HUES64 (cell line): ENCODE data around the gene FAM118A.
"Not testable (repeated sequence)": the region's sequence is repeated elsewhere in the genome, so short reads cannot be mapped to it uniquely, and the experiment has no call there.

Experiments
- H3K27ac ChIP-seq: 2 replicates; pipeline ENCODE4 v1.7.0; 2013; ENCODE audit warnings: low read depth, low read length, inconsistent platforms
- H3K27me3 ChIP-seq: 2 replicates; pipeline ENCODE4 v1.6.1; 2013; ENCODE audit warnings: mild to moderate bottlenecking, low read length; ENCODE audit not compliant: insufficient read depth
- H3K36me3 ChIP-seq: 2 replicates; pipeline ENCODE4 v1.6.1; 2013; ENCODE audit warnings: mild to moderate bottlenecking, low read length; ENCODE audit not compliant: insufficient read depth
- H3K4me1 ChIP-seq: 2 replicates; pipeline ENCODE4 v1.6.1; 2013; ENCODE audit warnings: mild to moderate bottlenecking, low read length, moderate library complexity; ENCODE audit not compliant: insufficient read depth
- H3K4me3 ChIP-seq: 2 replicates; pipeline ENCODE4 v1.5.1; 2013; ENCODE audit warnings: mild to moderate bottlenecking, low read length, moderate library complexity
- H3K9ac ChIP-seq: 2 replicates; pipeline ENCODE4 v1.6.1; 2013; ENCODE audit warnings: mild to moderate bottlenecking, low read depth, low read length
- H3K9me3 ChIP-seq: 2 replicates; pipeline ENCODE4 v1.6.1; 2013; ENCODE audit warnings: low read depth, low read length; ENCODE audit not compliant: insufficient read depth
- WGBS: fragments of 150-250, 120-280 bp; methylation state at CpG from one replicate; pipeline ENCODE4 v1.1.7; 2013; ENCODE audit warnings: missing lambda C conversion rate; 5-methylcytosine and 5-hydroxymethylcytosine counted together

Gene FAM118A

DNA sequence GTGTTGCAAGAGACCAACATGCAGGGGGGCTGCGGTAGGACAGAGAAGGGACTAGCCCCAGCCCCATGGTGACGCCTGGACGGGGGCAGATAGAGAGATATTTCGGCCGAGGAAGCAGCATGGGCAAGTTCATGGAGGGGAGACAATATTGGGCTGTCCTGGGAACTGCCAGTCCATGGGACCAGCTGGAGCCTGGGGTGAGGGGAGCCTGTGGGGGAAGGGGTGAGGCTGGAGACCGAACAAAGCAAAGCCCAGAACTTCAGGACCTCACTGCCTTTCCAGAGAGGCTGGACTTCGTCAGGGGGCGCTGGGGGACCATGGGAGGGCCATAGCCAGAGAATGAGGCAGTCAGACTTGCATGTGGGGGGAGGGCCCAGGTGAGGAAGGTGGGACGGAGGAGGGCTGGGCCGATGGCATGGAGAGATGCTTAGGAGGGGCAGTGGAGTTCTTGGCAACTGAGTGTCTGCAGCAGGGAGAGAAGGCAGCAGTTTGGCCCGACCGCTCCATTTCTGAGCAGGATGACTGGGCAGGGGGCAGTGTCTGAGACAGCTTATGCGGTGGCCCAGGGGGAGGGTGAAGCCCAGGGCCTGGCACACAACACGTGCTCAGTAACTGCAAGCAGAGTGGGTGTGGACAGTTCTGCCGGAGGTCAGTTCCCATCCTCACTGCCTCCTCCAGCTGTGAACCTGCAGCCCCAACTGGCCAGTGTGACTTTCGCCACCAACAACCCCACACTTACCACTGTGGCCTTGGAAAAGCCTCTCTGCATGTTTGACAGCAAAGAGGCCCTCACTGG lies 24.3 kb upstream of the FAM118A start:
- peak overlapping the region; percentile 45; the same call in 1 of the 2 replicates for H3K9ac ChIP-seq

DNA sequence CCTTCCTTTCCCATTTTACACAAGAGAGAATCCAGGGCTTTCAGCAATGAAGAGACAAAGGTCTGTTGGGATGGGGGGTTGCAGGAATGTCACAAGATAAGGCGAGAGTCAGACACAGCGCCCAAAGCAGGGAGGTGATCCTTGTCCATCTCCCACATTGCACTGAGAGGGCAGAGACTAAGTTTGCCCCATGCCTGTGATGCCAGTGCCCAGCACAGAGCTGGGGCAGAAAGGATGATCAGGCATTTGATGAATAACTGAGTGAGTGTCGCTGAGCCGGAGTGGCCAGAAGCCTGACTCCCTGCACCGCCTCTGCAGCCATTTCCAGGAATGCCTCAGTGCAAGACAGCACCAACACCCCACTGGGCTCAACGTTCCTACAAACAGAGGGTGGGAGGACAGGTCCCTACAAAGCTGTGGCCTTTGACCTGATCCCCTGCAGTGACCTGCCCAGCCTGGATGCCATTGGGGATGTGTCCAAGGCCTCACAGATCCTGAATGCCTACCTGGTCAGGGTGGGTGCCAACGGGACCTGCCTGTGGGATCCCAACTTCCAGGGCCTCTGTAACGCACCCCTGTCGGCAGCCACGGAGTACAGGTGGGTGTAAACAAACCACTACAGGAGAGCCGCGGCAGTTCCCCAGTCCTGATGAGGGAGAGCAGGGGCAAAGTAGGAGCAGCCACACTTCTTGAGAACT lies 22.7 kb upstream of the FAM118A start:
- no peaks in the 10 kb centered on the region for H3K36me3 ChIP-seq
- WGBS: 83% methylated on average over 12 of the region's 12 CpGs
- H3K4me1 ChIP-seq: peaks cover 5% of the 10 kb centered on the region; the same call in 1 of the 2 replicates
- no peak overlapping the region for H3K4me3 ChIP-seq
- H3K9ac ChIP-seq: no peak overlapping the region
- H3K27me3 ChIP-seq: peaks cover 38% of the 10 kb centered on the region
- H3K9me3 ChIP-seq: no peaks in the 10 kb centered on the region
- H3K27ac ChIP-seq: no peak overlapping the region

More for the DNA sequence above, 24.3 kb upstream of the FAM118A start:
- Histone ChIP-seq H3K27ac (no peak overlapping the region), H3K36me3 (no peaks in the 10 kb centered on the region), H3K9me3 (no peaks in the 10 kb centered on the region), H3K4me3 (peak overlapping the region; percentile 59), H3K4me1 (peaks cover 5% of the 10 kb centered on the region; the same call in 1 of the 2 replicates), H3K27me3 (peaks cover 38% of the 10 kb centered on the region)
- WGBS: 36% methylated on average over 16 of the region's 16 CpGs

DNA sequence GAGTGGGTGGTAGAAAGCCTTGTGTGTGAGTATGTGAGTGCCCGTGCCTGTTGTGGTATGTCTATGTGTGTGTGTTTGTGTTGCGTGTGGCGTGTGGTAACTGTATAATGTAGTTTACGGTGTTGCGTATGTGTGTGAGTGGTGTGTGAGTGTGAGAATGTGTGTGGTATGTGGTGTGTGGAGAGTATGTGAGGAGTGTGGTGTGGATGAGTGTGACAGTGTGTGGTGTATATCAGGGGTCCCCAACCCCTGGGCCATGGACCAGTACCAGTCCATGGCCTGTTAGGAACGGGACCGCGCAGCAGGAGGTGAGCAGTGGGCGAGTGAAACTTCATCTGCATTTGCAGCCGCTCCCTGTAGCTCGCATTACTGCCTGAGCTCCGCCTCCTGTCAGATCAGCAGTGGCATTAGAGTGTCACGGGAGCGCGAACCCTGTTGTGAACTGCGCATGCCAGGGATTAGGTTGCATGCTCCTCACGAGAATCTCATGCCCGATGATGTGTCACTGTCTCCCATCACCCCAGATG lies 19.3 kb upstream of the FAM118A start:
- Histone ChIP-seq H3K4me3 (no peak overlapping the region), H3K27ac (no peak overlapping the region), H3K9me3 (no peaks in the 10 kb centered on the region), H3K27me3 (peaks cover 8% of the 10 kb centered on the region; the same call in 1 of the 2 replicates), H3K9ac (no peak overlapping the region), H3K36me3 (no peaks in the 10 kb centered on the region), H3K4me1 (peaks cover 4% of the 10 kb centered on the region; the same call in 1 of the 2 replicates)
- WGBS: 38% methylated on average over 18 of the region's 18 CpGs

DNA sequence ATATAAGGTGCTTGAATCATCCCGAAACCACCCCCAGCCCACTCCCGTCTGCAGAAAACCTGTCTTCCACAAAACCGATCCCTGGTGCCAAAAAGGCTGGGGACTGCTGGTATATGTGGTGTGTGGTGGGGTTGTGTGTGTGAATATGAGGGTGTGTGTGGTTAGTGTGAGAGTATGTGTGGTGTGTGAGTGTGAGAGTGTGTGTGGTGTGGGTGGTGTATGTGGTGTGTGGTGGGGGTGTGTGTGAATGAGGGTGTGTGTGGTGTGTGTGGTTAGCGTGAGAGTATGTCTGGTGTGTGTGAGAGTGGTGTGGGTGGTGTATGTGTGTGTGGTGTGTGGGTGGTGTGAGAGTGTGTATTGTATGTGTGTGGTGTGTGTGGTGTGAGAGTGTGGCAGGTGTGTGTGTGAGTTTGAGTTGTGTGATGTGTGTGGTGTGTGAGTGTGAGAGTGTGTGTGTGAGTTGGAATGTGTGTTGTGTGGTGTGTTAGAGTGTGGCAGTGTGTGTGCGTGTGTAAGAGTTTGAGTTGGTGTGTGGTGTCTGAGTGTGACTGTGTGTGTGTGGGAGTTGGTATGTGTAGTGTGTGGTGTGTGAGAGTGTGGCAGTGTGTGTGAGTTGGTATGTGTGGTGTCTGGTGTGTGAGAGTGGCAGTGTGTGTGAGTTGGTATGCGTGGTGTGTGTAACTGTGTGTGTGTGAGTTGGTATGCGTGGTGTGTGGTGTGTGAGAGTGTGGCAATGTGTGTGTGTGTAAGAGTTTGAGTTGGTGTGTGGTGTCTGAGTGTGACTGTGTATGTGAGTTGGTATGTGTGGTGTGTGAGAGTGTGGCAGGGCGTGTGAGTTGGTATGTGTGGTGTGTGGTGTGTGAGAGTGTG lies 18.4 kb upstream of the FAM118A start:
- H3K27ac ChIP-seq: no peak overlapping the region
- no peaks in the 10 kb centered on the region for H3K9me3 ChIP-seq
- WGBS: 95% methylated on average over 8 of the region's 8 CpGs
- H3K9ac ChIP-seq: no peak overlapping the region
- no peaks in the 10 kb centered on the region for H3K36me3 ChIP-seq
- H3K4me3 ChIP-seq: no peak overlapping the region
- H3K4me1 ChIP-seq: no peaks in the 10 kb centered on the region
- H3K27me3 ChIP-seq: peaks cover under 1% of the 10 kb centered on the region; the same call in 1 of the 2 replicates

DNA sequence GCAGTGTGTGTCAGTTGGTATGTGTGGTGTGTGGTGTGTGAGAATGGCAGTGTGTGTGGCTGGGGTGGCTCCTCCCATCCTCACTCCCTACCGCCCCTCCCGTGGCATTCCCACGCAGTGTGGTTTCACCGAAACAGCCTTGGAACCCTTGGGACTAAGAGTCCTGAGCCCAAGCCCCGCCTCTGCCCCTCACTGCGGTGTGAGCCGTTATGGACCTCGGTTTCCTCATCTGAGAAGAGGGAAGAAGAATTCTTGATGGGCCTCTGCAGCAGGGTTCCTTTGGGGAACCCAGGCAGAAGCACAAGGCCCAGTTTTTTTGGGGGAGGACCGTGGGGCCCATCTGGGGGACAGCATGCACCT lies 17.8 kb upstream of the FAM118A start:
- 86% methylated on average over 9 of the region's 9 CpGs for WGBS
- Histone ChIP-seq H3K27me3 (no peaks in the 10 kb centered on the region; the same call in 1 of the 2 replicates), H3K36me3 (no peaks in the 10 kb centered on the region), H3K9me3 (no peaks in the 10 kb centered on the region), H3K27ac (no peak overlapping the region), H3K4me3 (no peak overlapping the region), H3K9ac (no peak overlapping the region), H3K4me1 (no peaks in the 10 kb centered on the region)

DNA sequence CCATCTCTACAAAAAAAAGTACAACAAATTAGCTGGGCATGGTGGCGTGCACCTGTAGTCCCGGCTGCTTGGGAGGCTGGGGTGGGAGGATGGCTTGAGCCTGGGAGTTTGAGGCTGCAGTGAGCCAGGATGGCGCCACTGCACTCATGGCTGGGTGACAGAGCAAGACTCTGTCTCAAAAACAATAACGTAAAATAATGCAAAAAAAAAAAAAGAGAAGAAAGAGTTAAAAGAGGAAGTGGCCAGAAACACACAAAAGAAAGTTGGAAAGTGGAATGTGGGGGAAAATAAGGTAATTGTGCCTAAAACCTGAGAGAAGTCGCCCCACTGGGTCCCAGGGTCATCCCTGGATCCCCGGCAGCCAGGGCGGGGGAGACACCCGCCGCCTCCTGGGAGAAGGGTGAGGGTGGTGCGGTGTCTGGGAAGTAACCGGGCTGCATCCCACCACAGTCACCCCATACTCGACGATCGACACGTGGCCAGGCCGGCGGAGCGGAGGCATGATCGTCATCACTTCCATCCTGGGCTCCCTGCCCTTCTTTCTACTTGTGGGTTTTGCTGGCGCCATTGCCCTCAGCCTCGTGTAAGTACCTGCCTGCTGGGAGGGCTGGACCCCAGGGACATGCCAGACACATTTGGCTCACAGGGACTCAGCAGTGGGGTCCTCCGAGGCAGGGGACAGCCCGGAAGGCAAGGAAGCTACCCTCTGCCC lies 16.8 kb upstream of the FAM118A start:
- H3K4me1 ChIP-seq: no peaks in the 10 kb centered on the region
- H3K4me3 ChIP-seq: no peak overlapping the region
- no peaks in the 10 kb centered on the region for H3K9me3 ChIP-seq
- H3K27ac ChIP-seq: no peak overlapping the region
- no peaks in the 10 kb centered on the region for H3K36me3 ChIP-seq
- no peaks in the 10 kb centered on the region for H3K27me3 ChIP-seq
- WGBS: 90% methylated on average over 23 of the region's 23 CpGs
- no peak overlapping the region for H3K9ac ChIP-seq

DNA sequence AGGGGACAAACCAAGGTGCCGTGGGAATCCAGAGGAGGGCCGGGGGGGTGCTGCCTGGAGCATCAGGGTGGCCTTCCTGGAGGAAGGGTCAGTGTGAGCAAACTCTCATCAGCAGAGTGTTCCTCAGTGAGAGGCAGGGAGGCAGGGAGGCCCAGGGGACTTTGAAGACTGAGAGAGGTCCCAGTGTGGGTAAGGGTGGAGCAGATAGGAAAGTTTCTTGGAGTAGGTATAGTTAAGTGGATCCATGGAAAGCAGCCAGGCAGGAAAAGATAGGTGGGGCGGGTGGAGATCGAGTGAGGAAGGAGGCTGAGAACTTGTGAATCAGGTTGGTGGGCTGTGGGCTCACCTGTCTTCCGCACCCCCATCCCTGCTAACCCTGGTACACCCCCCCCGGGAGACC lies 15.7 kb upstream of the FAM118A start:
- Histone ChIP-seq H3K36me3 (no peaks in the 10 kb centered on the region), H3K27me3 (no peaks in the 10 kb centered on the region), H3K4me1 (peaks cover 7% of the 10 kb centered on the region; the same call in 1 of the 2 replicates), H3K9me3 (no peaks in the 10 kb centered on the region), H3K9ac (no peak overlapping the region), H3K4me3 (no peak overlapping the region), H3K27ac (no peak overlapping the region)
- 85% methylated on average over 6 of the region's 6 CpGs for WGBS

DNA sequence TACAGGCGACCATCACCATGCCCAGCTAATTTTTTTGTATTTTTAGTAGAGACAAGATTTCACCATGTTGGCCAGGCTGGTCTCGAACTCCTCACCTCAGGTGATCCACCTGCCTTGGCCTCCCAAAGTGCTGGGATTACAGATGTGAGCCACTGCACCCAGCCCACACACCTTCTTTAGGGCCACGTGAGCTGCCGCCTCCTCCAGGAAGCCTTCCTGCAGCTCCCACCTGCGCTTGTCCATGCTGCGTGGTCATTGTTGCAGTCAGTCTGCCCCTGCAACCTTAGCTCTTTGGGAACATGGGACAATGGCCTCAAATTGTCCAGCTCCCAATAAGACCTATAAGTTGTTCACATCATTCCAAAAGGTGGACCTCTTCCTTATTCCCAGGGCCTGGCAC lies 14.7 kb upstream of the FAM118A start:
- peaks cover 11% of the 10 kb centered on the region; the same call in 1 of the 2 replicates for H3K4me1 ChIP-seq
- not testable (repeated sequence) for H3K36me3 ChIP-seq, H3K4me3 ChIP-seq, H3K27me3 ChIP-seq, H3K9ac ChIP-seq, H3K27ac ChIP-seq, H3K9me3 ChIP-seq
- WGBS: 93% methylated on average over 6 of the region's 6 CpGs

DNA sequence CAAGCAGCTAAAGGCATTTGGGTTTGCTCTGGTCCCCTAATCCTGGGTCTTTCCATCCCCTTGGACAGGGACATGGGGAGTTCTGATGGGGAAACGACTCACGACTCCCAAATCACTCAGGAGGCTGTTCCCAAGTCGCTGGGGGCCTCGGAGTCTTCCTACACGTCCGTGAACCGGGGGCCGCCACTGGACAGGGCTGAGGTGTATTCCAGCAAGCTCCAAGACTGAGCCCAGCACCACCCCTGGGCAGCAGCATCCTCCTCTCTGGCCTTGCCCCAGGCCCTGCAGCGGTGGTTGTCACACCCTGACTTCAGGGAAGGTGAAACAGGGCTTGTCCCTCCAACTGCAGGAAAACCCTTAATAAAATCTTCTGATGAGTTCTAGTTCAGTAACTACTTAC lies 14.2 kb upstream of the FAM118A start:
- 90% methylated on average over 9 of the region's 9 CpGs for WGBS
- Histone ChIP-seq H3K27ac (no peak overlapping the region), H3K36me3 (no peaks in the 10 kb centered on the region), H3K9me3 (no peaks in the 10 kb centered on the region), H3K4me3 (no peak overlapping the region), H3K27me3 (no peaks in the 10 kb centered on the region), H3K4me1 (peaks cover 11% of the 10 kb centered on the region; the same call in 1 of the 2 replicates), H3K9ac (no peak overlapping the region)

DNA sequence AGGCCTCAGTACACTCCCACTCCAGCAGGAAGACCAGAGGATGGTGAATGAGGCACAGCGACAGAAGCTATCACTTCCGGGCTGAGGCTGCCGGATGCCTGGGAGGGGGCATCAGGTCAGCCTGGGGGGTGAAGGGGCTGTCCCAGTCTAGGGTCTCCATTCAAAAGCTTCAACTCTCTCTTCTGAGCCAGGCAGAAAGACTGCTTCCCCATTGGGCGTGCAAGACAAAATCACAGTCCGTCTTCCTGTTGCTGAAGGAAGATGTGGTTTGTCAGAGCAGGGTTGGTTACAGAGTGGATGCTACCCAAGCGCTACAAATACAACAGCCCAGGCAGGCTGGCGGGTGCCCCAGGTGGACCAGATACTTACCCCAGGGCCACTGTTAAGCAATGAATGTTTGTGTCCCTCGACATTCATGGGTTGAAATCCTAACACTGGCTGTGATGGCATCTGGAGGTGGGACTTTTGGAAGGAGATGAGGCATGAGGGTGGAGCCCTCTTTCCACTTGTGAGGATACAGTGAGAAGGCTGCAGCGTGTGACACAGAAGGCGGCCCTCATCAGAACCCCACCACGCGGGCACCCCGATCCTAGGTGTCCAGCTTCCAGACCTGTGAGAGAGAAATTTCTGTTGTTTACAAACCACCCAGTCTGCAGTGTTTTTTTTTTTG lies 13.0 kb upstream of the FAM118A start:
- WGBS: 92% methylated on average over 13 of the region's 13 CpGs
- H3K9me3 ChIP-seq: no peaks in the 10 kb centered on the region
- no peak overlapping the region for H3K4me3 ChIP-seq
- H3K4me1 ChIP-seq: peaks cover 11% of the 10 kb centered on the region; the same call in 1 of the 2 replicates
- H3K27ac ChIP-seq: no peak overlapping the region
- no peaks in the 10 kb centered on the region for H3K27me3 ChIP-seq
- no peak overlapping the region for H3K9ac ChIP-seq
- no peaks in the 10 kb centered on the region for H3K36me3 ChIP-seq
